Testis (tissue), 2 donors: ENCODE results near the gene CADPS.

ENCODE experiments used
- CTCF ChIP-seq, 3 experiments: fragments of 450-650 bp in 2 of 3; fragments of 200-600 bp in 1 of 3; sonication (generic) in 1 of 3; IDR thresholded peaks; one replicate each; pipeline ENCODE4 v1.5.1; 2016 to 2019; ENCODE audit warnings: antibody characterized with exemption in 3 of 3, mild to moderate bottlenecking in 2 of 3, moderate library complexity in 1 of 3
- POLR2A ChIP-seq: fragments of 450-650 bp; IDR thresholded peaks from one replicate; pipeline ENCODE4 v1.6.1; 2017; ENCODE audit warnings: antibody characterized with exemption, mild to moderate bottlenecking, moderate library complexity

- TF ChIP-seq CTCF (IDR thresholded peaks at IDR 0.05) (no peak), POLR2A (no peak)
Observed at GRCh38 chr3:62584636-62585035, 290.6 kb downstream of the CADPS start.
